GM23248 (cell line): Measurements from ENCODE around the gene PWWP2A. TPM values are rescaled to one million over a fixed set of nuclear protein-coding genes. Genes with fewer than 3 reads are reported as not detected.

Experiments used
- DNase-seq: peaks from one replicate; pipeline ENCODE4 v3.0.0-alpha.2; 2015
- H2AFZ ChIP-seq: fragments of 200-600 bp; sonication (generic); 2 replicates; pipeline ENCODE4 v1.6.1; 2016; ENCODE audit warnings: antibody characterized with exemption
- H3F3A ChIP-seq: fragments of 200-600 bp; sonication (generic); 2 replicates; pipeline ENCODE4 v1.6.1; 2016; ENCODE audit warnings: mild to moderate bottlenecking, antibody characterized with exemption, mixed run types; ENCODE audit not compliant: insufficient read depth
- H3K27ac ChIP-seq: fragments of 200-600 bp; sonication (generic); 2 replicates; pipeline ENCODE4 v1.5.1; 2016; ENCODE audit warnings: mild to moderate bottlenecking
- H3K27me3 ChIP-seq: fragments of 200-600 bp; sonication (generic); replicated peaks from 2 replicates; pipeline ENCODE4 v1.6.1; 2016; ENCODE audit warnings: mild to moderate bottlenecking; ENCODE audit not compliant: insufficient read depth
- H3K36me3 ChIP-seq: fragments of 200-600 bp; sonication (generic); 2 replicates; pipeline ENCODE4 v1.6.1; 2016; ENCODE audit warnings: low read depth, mild to moderate bottlenecking
- H3K4me1 ChIP-seq: fragments of 200-600 bp; sonication (generic); 2 replicates; pipeline ENCODE4 v1.6.1; 2016; ENCODE audit warnings: mild to moderate bottlenecking; ENCODE audit not compliant: insufficient read depth
- H3K4me2 ChIP-seq: fragments of 200-600 bp; sonication (generic); one replicate; pipeline ENCODE4 v1.6.1; 2016; ENCODE audit warnings: mild to moderate bottlenecking; ENCODE audit not compliant: unreplicated experiment
- H3K4me3 ChIP-seq: fragments of 200-600 bp; sonication (generic); 2 replicates; pipeline ENCODE4 v1.5.1; 2016; ENCODE audit warnings: mild to moderate bottlenecking
- H3K79me2 ChIP-seq: fragments of 200-600 bp; sonication (generic); 2 replicates; pipeline ENCODE4 v1.6.1; 2016; ENCODE audit warnings: mild to moderate bottlenecking; ENCODE audit not compliant: insufficient read depth
- H3K9ac ChIP-seq: fragments of 200-600 bp; sonication (generic); 2 replicates; pipeline ENCODE4 v1.6.1; 2016; ENCODE audit warnings: mild to moderate bottlenecking
- H3K9me2 ChIP-seq: fragments of 200-600 bp; sonication (generic); 2 replicates; pipeline ENCODE4 v1.6.1; 2016; ENCODE audit warnings: mixed run types, mild to moderate bottlenecking, moderate library complexity; ENCODE audit not compliant: insufficient read depth
- H3K9me3 ChIP-seq: fragments of 200-600 bp; sonication (generic); one replicate; pipeline ENCODE4 v1.6.1; 2017; ENCODE audit warnings: low read depth
- H4K20me1 ChIP-seq: fragments of 200-600 bp; sonication (generic); 2 replicates; pipeline ENCODE4 v1.6.0; 2016; ENCODE audit not compliant: insufficient read depth
- EZH2 ChIP-seq: fragments of 200-600 bp; sonication (generic); IDR thresholded peaks from 2 replicates; pipeline ENCODE4 v1.6.1; 2018; ENCODE audit warnings: antibody characterized with exemption, mild to moderate bottlenecking; ENCODE audit not compliant: insufficient read depth, poor library complexity, severe bottlenecking
- EZH2phosphoT487 ChIP-seq: fragments of 200-600 bp; sonication (generic); IDR thresholded peaks from 2 replicates; pipeline ENCODE4 v1.6.1; 2018; ENCODE audit warnings: antibody characterized with exemption, moderate library complexity, mild to moderate bottlenecking, low read depth; ENCODE audit not compliant: insufficient read depth
- WGBS, 2 experiments: methylation state at CpG; one replicate each; pipeline ENCODE4 v1.1.6; 2015 to 2017; ENCODE audit warnings: low lambda C conversion rate in 2 of 2, low coverage in 1 of 2; ENCODE audit errors: missing lambda C conversion rate in 2 of 2; 5-methylcytosine and 5-hydroxymethylcytosine counted together
- in situ Hi-C: fragments of 300-500 bp; cut with MboI; formaldehyde crosslinking; loops from 2 replicates; pipeline ENCODE4 v1.15.0; 2020
- polyA plus RNA-seq: library from polyadenylated mRNA; unstranded; fragments of >200 nt; fragmentation: Nextera tagmentation; extraction: Ambion mirVana; gene quantifications from 2 replicates; pipeline ENCODE4 v1.2.1, GENCODE V29; 2016
- total RNA-seq: library from RNA; depleted of rRNA; stranded (reverse); fragments of >200 nt; shearing (Covaris generic); gene quantifications from 2 replicates; pipeline ENCODE4 v1.2.3, GENCODE V29; 2014

Gene PWWP2A
- total and polyA plus RNA-seq, 2 experiments from 2014 or later = 7.8 to 13.2 TPM

- Histone ChIP-seq H3K9ac (no peak overlapping the region), H3K4me3 (no peak overlapping the region), H4K20me1 (no peaks in the 10 kb centered on the region), H2AFZ (no peak overlapping the region), H3K79me2 (peaks cover 90% of the 10 kb centered on the region), H3K27ac (no peak overlapping the region), H3K9me2 (no peaks in the 10 kb centered on the region), H3K9me3 (no peaks in the 10 kb centered on the region), H3F3A (no peaks in the 10 kb centered on the region), H3K4me1 (no peaks in the 10 kb centered on the region), H3K4me2 (no peak overlapping the region), H3K36me3 (no peaks in the 10 kb centered on the region), H3K27me3 (no peaks in the 10 kb centered on the region)
- 64 to 68% methylated on average over 4 of the region's 4 CpGs for WGBS, 2 experiments
- TF ChIP-seq EZH2 (no peak), EZH2phosphoT487 (no peak)
- in situ Hi-C loops = no loop called here
- DNase-seq = peak; percentile 6
Observed at GRCh38 chr5:160105686-160106360, 13.4 kb downstream of the PWWP2A start.

GRCh38 chr5:160097991-160098390 is 21.3 kb downstream of the PWWP2A start:
- Histone ChIP-seq H3F3A (no peaks in the 10 kb centered on the region), H3K4me2 (no peak overlapping the region), H3K4me3 (no peak overlapping the region), H3K9me2 (no peaks in the 10 kb centered on the region), H2AFZ (no peak overlapping the region), H3K9me3 (no peaks in the 10 kb centered on the region), H3K27ac (no peak overlapping the region), H3K36me3 (peaks cover 8% of the 10 kb centered on the region), H3K4me1 (peaks cover 7% of the 10 kb centered on the region; the same call in 1 of the 2 replicates), H3K27me3 (no peaks in the 10 kb centered on the region), H4K20me1 (no peaks in the 10 kb centered on the region; the same call in 1 of the 2 replicates), H3K79me2 (peaks cover 66% of the 10 kb centered on the region), H3K9ac (no peak overlapping the region)
- TF ChIP-seq EZH2 (no peak), EZH2phosphoT487 (no peak)
- in situ Hi-C loops = no loop called here
- WGBS, 2 experiments = 97% methylated on average over 4 of the region's 4 CpGs
- DNase-seq = peak; percentile 7

- H4K20me1 ChIP-seq = no peaks in the 10 kb centered on the region; the same call in 1 of the 2 replicates
- no peak overlapping the region for H3K9ac ChIP-seq
- no peak overlapping the region for H3K4me2 ChIP-seq
- WGBS, 2 experiments = 97% methylated on average over 2 of the region's 2 CpGs
- no peak for DNase-seq
- no peaks in the 10 kb centered on the region for H3F3A ChIP-seq
- no peak overlapping the region for H2AFZ ChIP-seq
- no peaks in the 10 kb centered on the region for H3K9me3 ChIP-seq
- no peak overlapping the region for H3K27ac ChIP-seq
- no peaks in the 10 kb centered on the region for H3K27me3 ChIP-seq
- peaks cover 7% of the 10 kb centered on the region; the same call in 1 of the 2 replicates for H3K4me1 ChIP-seq
- peaks cover 18% of the 10 kb centered on the region for H3K36me3 ChIP-seq
- in situ Hi-C loops = no loop called here
- no peak for TF ChIP-seq EZH2phosphoT487
- TF ChIP-seq EZH2 = no peak
- H3K9me2 ChIP-seq = no peaks in the 10 kb centered on the region
- H3K4me3 ChIP-seq = no peak overlapping the region
- peaks cover 48% of the 10 kb centered on the region for H3K79me2 ChIP-seq
Observed at GRCh38 chr5:160096178-160096577, 23.1 kb downstream of the PWWP2A start.

- H3K79me2 ChIP-seq = peaks cover 22% of the 10 kb centered on the region
- no peak overlapping the region for H3K9ac ChIP-seq
- H3K9me3 ChIP-seq = no peaks in the 10 kb centered on the region
- H3K4me3 ChIP-seq = no peak overlapping the region
- no peak for DNase-seq
- WGBS, 2 experiments = 98 to 99% methylated on average over 11 of the region's 11 CpGs
- TF ChIP-seq EZH2phosphoT487 = no peak
- no peak for TF ChIP-seq EZH2
- in situ Hi-C loops = no loop called here
- no peaks in the 10 kb centered on the region for H3K9me2 ChIP-seq
- H4K20me1 ChIP-seq = no peaks in the 10 kb centered on the region; the same call in 1 of the 2 replicates
- no peak overlapping the region for H3K27ac ChIP-seq
- no peaks in the 10 kb centered on the region for H3K27me3 ChIP-seq
- peaks cover 9% of the 10 kb centered on the region; the same call in 1 of the 2 replicates for H3K4me1 ChIP-seq
- no peak overlapping the region for H2AFZ ChIP-seq
- peaks cover 18% of the 10 kb centered on the region for H3K36me3 ChIP-seq
- H3K4me2 ChIP-seq = no peak overlapping the region
- peaks cover 17% of the 10 kb centered on the region; the same call in 1 of the 2 replicates for H3F3A ChIP-seq
Observed at GRCh38 chr5:160092960-160093707, 26.1 kb downstream of the PWWP2A start.
